SW480 (cell line): Measurements from ENCODE around the gene NRXN3.

Experiments
- DNase-seq: peaks from one replicate; pipeline ENCODE4 v3.0.0-alpha.2; 2016; ENCODE audit warnings: low spot score

The NRXN3 gene

DNA sequence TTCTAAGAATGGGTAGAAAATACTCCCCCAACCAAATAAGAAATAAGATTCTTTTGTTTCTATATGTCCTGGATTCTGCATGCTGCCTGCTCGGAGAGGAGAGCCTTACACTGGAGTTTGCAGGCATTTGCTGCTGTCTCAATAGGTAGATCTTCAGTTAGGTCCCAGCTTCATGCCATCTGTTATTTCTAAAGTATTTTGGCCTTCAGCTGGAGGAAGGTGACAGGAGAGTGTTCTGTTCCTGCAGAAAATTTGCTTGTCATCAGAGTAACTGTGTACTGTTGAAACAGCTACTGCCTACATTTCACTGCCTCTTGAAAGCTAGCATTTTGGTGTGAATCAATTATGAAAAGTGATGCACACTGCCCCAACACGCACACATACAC is 966.9 kb downstream of the NRXN3 start:
- no peak for DNase-seq

DNA sequence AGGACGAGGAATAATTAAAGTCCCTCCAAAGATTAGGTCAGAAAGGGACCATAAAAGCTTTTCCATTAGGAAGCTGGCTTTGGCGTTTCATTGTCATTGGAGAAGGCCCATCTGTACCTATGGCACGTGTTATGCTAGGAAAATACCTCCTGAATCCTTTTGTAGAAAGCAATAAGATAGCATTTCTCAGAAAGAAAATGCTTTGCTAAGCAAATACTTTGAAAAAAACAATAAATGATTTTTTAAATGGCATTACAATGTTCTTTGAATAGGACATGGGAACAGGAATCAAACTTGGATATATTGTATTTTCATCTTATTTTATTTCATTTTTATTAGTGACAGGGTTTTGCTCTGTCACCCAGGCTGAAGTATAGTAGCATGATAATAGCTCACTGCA is 967.7 kb downstream of the NRXN3 start:
- no peak for DNase-seq

DNA sequence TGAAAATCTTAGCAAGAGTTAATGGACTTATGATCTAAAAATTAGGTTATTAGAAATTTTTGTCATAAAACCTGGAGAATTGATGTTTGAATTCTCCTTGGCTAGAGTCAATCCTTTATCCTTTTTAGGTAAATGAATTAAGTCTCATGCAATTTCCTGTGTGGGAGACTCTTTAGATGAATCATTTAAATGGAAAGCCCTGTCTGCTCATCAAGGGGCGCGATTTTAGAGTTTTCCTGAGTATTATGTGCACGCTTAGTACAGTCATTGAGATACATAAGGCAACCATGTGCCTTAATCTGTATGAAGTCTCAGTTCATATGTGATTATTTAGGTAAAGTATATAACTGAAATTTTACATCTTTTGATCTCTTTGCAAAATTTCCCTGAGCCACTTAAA is 974.7 kb downstream of the NRXN3 start:
- DNase-seq = no peak

DNA sequence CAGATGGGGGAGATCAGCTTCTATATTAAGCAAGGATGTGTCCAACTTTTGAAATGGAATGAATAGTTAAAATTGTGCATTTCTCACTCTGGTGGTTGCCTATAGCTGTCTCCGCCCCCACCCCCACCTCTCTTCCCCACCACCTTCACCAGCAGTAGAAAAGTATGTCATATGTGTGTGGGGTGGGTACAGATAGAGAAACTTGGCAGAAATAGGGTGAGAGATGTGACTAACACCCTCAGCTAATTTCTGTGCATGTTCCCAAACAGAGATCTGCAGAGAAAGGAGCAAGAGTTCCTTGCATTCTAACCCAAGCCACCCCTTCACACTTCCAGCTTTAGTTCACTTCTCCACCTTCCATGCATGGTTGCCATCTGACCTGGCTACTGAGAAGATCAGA is 980.1 kb downstream of the NRXN3 start:
- DNase-seq = no peak

DNA sequence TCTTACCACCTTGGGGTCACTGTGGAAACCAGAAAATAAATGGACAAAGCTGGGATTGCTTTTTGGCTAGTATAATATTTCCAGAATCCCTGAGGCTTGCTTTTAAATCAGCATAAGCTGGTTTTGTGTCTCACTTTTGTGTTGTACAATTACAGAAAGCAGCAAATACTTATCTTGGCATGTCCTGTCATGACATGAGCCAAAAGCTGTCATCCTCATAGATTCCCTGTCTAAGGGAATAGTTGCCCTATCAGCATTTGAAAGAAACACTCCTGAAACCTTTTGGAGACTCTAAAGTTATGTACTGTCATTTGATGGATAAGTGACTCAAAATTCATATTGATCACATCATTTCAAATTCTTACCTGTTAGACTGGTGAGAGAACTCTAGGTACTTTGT is 987.2 kb downstream of the NRXN3 start:
- DNase-seq = no peak

DNA sequence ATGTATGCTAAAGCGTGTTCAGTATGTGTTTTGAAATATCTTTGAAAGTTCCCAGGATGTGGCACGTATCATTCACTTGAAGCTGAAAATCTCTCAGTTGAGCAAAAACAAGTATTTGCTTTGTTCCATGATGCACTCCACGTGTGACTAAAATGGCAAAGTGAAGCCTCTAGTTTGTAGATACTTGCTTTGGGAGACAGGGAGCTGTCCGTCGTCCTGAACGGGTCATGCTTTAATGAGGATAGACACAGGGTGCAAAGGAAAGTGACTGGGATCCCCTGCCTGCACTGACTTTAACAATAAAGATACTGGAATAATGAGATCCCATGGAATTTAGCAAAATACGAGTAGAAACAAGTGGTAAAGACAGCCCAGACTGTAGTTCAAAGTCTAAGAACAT is 991.4 kb downstream of the NRXN3 start:
- no peak for DNase-seq

DNA sequence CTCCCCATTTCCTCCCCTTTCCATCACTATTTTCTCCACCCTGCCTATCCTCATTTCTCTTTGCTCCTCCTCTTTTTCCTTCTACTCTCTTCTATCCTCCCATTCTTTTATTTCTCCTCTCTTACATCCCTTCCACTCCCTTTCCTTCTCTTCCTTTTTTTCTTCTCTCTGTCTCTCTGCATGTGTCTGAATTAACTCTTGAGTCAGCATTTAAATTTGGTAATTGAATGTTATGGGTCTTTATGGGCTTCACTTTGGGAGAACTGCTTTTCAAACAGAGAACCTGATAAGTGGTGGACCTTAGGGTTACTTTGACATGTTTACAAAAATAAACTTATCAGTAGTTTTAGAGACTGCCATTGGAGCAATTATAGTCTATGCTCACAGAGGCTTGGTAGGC is 992.7 kb downstream of the NRXN3 start:
- DNase-seq = no peak

DNA sequence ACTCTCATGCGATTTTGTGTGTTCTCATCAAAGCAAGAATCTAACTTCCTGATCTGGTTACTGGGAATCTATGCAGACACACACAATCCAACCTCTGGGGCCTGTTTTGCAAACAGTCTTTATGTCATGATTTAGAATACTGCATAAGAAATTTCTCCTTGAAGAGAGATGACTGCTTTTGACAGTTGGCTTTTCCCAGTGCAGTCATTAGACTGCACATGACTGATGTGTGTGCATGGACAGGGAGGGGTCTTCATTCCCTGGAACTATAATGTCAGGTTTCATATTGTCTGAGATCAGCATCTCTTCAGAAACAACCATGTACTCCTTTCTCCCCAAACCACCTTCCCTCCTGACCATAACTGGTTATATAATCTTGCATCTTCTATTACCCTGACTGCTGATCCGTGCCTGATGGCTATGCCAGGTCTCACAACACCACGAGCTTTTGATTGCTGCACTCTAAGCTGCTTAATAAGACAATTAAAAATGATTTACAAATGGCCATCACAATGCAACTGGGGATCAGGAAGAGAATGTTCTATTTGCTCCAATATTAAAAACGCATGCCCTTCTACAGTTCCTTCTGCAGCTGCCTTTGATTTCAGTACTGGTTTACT is 995.4 kb downstream of the NRXN3 start:
- DNase-seq = no peak

DNA sequence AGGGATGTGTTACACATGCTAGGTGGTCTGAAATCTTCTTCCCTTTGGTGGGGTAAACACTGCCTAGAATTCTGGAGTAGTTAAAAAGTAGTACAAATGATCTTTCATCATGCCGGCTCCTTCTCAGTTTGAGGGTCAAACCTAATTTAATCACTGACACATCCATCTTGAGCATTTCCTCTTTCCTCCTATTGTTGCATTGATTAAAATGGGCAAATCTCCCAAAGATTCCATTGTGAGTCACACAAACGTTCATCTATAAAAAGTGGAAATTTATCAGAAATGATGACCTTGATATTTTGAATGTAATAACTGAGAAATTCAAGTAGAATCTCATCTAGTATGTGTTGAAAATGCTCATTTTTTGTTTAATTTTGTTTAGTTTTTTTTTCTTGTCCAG is 996.0 kb downstream of the NRXN3 start:
- no peak for DNase-seq

DNA sequence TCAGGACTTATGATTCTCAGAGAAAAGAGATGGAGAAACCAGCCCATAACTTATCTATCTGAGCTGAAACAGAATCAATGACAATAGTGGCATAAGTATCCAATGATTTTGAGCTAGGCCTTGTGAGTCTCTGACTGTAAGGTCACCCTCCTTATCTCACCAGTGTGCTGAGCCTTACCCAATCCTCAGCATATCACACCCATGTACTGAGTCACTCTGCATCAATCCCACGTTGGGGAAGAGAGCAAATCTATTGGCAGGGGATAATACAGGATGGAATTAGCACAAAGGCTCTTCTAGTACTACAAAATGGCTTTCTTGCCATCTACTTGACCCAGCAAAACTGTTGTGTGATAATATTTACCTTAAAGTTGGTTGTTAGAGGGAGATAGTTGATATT is 997.8 kb downstream of the NRXN3 start:
- no peak for DNase-seq

DNA sequence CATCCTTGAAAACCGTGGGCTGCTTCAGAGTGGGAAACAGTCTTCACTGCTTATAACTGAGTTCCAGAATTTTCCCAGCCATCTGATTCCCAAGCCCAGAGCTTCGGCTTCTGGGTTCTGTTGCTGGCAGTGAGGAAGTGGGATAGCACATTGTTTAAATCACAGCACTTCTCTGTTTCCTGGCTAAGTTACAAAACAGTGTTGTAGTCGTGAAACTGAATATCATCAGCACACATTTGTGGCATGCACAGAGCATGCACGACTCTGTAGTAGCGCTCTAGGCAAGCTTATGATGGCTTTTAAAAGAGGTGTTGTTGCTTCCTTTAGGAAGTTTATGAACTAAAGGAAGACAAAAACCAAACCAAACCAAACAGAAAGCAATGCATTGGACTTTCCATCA is 1005.5 kb downstream of the NRXN3 start:
- DNase-seq = no peak

DNA sequence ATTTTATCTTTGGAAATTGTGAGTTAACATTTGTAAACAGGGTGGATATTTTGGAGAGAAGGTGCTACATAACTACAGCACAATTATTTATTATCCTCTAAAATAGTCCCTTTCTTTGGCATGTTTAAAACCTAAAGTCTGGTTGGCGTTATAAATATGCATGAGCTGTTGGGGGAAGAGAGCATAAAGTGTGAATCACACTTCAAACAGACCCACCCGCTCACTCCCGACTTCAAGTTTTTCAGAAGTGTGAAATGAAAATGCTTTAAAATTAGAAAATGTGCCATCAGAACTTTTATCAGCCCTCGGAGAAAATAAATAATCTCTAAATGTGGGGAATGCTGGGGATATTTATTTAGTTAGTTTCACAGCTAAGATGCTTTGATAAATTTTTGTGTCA is 1006.9 kb downstream of the NRXN3 start:
- no peak for DNase-seq

DNA sequence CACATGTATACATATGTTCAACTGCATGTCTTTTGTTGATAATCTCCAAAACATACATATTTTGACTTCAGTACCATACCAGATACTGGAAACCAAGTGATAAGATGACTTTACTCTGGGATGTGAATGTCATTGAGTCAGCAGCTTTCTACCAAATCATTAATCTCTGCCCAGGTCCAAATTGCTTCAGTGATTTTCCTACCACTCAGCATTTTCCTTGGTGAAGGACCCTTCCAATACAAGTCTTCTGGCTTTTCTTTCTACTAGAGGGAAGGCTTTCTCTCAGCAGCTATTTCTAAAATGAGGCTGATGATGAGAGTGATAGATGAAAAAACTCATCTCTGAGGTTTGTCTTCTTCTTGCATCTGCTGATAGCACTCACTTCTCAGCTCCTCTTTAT is 1008.5 kb downstream of the NRXN3 start:
- no peak for DNase-seq

DNA sequence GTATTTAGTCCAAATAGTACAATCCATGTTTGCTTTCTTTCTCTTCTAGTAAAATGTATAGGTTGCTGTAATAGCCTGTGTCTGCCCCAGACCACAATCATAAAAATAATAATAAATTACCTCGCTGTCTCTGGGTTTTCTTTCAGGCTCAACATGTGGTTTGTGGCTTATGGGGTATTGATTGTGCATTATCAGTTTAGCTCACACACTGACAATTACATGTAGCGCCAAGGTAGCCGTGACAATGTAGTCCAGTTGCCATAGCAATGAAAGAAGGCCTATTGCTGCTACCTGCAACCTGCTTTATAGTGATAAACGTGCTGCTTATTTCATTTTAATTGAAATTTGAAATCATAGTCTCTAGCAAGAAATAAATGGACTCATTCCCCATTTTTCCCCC is 1009.8 kb downstream of the NRXN3 start:
- no peak for DNase-seq

DNA sequence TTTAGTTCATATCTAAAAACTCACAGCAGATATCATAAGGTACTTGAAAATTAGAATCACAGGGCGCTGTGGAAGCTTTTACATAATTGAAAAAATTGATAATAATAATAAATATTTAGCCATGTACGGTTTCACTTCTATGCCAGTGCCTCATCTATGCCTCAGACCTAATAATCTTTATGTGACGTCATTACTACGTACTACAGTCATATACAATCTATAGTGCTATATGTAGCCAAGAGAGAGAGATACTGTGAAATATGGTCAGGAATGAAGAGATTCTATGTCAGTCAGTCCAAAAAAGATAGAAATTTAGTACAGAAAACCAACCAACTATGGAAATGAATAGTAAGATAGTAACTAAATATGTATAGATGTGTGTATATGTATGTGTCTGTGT is 1010.5 kb downstream of the NRXN3 start:
- DNase-seq = no peak

DNA sequence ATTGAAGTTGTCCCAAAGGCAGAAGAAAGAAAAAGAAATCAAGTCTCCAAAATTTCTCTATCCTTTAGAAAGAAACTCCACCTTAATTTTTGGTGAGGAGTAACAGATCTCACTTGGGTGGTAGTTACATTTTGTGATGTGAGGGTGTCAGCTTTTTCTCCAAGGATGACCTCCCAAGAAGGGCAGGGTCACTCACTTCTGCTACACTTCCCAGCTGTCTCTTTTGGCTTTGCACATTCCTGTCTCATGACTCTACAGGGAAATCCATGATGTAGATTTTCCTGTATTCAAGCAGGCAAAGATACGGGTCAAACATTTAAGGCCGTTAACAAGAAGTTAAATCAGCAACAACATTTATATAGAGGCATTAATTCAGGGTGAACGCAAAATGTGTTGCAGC is 1016.4 kb downstream of the NRXN3 start:
- DNase-seq = no peak

DNA sequence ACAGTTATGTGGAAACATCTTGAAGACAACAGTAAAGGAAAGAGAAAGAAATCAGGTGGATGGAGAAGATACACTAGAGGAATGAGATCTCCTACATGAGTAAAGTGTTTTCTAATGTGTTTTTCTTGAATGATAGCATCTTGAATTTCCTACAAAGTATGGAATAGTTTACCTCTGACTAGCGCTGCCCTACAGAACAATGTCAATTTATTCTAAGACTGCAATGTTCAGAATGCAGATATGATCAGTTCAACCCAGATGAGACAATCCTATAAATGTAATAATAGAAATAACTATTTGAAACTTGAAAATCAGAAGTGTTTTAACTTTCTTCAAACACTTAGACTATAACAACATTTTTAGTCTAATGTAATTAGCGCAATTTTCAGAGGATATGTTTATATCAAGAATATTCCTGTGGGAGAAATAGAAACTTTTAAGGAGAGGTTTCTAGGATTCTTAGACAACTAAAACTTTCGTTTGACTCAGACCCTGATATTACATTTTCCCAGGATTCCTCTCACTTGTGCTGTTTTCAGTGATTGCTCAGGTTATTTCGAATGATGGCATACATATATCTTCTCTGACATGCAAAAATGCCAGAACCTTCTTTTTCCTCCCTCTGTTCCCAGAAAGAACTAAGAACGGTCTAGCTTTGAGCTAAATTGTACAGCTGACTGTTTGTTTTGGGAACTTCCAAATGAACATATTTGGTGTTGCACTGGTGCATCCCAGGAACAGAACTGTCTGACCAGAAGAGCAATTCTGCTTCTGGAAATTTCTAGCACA is 1023.7 kb downstream of the NRXN3 start:
- no peak for DNase-seq

DNA sequence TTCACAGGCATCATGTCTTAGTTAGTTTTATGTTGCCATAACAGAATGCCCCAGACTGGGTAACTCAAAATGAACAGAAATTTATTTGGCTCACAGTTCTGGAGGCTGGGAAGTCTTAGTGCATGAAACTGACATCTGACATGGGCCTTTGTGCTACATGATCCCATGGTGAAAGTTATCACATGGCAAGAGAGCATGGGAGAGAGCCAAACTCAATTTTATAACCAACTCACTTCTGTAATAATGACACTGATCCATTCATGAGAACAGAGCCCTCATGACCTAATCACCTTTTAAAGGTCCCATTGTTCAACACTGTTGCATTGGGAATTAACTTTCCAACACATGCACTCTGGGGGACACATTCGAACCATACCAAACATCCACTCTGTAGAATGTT is 1026.0 kb downstream of the NRXN3 start:
- no peak for DNase-seq

DNA sequence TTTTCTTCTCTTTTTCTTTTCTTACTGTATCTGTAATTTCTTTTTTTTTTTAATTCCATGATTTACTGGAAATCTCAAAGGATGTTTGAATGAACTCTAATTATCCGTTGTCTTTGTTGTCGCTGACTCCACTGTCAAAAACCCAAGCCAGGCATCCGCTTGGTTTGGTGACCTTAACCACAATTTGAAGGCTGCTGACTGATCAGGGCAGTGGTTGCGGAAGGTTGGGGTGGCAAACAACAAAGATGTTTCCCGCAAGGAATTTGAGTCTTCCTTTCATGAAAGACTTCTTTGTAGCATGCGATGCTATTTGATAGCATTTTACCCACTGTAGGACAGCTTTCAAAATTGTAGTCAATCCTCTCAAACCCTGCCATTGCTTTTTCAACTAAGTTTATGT is 1027.3 kb downstream of the NRXN3 start:
- DNase-seq = peak; percentile 72

DNA sequence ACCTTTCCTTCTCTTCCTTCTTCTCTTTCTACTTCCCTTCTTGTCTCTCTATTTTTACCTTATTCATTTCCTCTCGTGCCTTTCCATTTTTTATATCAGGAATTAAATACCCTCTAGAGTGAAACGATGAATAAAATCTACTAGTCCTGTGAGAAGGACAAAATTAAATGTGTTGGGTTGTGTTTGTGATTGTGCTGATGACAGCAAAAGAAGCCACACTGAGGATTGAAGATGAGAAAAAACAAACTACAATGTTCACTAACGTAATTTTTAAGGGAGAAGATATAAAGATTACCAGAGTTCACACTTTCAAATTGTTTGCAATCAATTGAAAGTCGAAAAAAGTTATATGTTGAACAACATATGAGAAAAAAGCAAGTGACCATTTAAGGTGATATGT is 1029.0 kb downstream of the NRXN3 start:
- no peak for DNase-seq

DNA sequence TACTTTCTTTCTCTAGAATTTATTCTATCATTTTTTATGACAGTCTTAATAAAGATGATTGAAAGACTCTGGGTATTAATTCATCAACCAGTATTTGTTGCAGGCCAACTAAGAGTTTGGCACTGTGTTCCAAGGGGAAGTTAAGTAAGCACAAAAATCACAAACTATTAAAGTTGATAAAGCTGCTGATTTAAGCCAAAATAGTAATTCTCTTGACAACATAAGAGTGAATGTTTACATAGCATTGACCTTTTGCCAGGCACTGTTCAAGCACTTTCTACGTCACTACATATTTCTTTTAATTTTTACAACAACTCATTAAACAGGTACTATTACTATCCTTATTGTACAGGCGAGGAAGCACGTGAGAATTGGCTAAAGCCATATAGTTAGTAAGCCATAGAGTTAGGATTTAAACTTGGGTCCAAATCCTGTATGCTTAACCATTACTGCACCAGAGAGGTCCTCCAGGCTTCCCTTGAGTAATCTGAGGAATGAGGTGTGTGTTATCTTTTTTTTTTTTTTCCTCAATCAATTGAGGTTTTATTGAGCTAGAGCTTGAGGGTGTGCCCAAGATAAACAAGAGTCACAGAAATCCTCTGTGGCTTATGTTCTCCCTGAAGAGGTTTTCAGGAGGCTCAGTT is 1031.5 kb downstream of the NRXN3 start:
- no peak for DNase-seq

DNA sequence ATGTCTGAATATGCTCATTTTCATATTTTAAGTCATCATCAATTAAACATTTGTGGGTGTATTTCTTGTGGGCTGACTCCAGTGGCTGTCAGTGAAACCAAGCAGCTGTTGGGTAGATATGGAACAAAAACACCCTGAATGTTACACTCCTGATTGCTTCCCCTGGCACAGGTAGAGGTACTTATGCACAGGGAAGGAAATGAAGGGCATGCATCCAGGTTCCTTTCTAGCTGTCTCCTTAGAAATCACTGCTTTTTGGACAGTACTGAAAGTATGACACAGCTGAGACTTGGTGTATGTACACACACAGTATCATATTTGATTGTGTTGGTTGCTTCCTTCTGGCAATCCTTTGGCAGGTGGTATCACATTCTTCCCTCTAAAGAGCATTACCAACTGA is 1034.4 kb downstream of the NRXN3 start:
- DNase-seq = no peak

DNA sequence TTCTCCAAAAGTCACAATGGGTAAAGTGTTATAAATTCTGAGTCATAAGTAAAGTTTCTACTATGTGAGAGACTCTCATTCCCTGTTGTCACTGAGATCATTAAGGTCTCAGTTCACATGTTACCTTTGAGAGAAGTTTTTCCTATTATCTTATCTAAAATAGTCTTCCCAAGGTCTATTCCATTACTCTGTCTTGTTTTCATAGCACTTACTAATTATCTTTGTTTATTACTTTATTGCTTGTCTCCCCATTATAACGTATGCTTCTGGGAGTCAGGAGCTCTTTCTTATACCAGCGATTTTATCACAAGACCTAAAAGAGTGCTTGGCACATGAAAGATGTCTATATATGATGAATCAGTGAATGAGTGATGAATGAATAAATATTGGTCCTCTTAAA is 1039.2 kb downstream of the NRXN3 start:
- no peak for DNase-seq

DNA sequence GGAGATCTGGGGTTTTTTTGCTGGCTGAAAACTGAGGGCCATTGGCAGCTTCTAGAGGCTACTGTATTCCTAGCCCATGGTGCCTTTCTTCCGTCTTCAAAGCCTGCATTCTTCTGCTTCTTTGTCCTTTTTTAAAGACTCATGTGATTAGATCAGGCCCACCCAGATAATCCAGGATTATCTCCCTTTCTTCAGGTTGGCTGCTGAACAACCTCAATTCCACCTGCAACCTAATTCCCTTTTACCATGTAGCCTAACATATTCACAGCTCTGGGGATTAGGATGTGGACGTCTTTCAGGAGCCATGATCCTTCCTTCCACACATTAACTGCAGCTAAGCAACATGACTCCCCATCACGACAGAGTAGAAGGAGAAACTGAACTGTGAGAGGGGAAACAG is 1055.6 kb downstream of the NRXN3 start:
- no peak for DNase-seq
